T-helper 2 cell treated with Interferon-gamma antibody and Interleukin-4, amounts not matched to agents 5 μg/mL and 100 μg/mL, for 36 hours (primary cell): Measurements from ENCODE around the gene TMEM119.

Experiments
- DNase-seq: peaks from one replicate; pipeline ENCODE4 v3.0.0; 2021; ENCODE audit warnings: low spot score
- H3K27ac Mint-ChIP-seq: one replicate; pipeline ENCODE4 v1.8.0; 2021; ENCODE audit warnings: mild to moderate bottlenecking, mixed read lengths
- H3K27me3 Mint-ChIP-seq: one replicate; pipeline ENCODE4 v1.8.0; 2021; ENCODE audit warnings: low read depth, mixed read lengths
- H3K36me3 Mint-ChIP-seq: one replicate; pipeline ENCODE4 v1.8.0; 2021; ENCODE audit warnings: low read depth, mixed read lengths
- H3K4me1 Mint-ChIP-seq: one replicate; pipeline ENCODE4 v1.8.0; 2021; ENCODE audit warnings: low read depth, mixed read lengths
- H3K4me3 Mint-ChIP-seq: one replicate; pipeline ENCODE4 v1.8.0; 2022; ENCODE audit warnings: mild to moderate bottlenecking, moderate library complexity, mixed read lengths
- H3K9me3 Mint-ChIP-seq: one replicate; pipeline ENCODE4 v1.8.0; 2021; ENCODE audit warnings: mixed read lengths

Gene TMEM119, protein sequence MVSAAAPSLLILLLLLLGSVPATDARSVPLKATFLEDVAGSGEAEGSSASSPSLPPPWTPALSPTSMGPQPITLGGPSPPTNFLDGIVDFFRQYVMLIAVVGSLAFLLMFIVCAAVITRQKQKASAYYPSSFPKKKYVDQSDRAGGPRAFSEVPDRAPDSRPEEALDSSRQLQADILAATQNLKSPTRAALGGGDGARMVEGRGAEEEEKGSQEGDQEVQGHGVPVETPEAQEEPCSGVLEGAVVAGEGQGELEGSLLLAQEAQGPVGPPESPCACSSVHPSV

DNA sequence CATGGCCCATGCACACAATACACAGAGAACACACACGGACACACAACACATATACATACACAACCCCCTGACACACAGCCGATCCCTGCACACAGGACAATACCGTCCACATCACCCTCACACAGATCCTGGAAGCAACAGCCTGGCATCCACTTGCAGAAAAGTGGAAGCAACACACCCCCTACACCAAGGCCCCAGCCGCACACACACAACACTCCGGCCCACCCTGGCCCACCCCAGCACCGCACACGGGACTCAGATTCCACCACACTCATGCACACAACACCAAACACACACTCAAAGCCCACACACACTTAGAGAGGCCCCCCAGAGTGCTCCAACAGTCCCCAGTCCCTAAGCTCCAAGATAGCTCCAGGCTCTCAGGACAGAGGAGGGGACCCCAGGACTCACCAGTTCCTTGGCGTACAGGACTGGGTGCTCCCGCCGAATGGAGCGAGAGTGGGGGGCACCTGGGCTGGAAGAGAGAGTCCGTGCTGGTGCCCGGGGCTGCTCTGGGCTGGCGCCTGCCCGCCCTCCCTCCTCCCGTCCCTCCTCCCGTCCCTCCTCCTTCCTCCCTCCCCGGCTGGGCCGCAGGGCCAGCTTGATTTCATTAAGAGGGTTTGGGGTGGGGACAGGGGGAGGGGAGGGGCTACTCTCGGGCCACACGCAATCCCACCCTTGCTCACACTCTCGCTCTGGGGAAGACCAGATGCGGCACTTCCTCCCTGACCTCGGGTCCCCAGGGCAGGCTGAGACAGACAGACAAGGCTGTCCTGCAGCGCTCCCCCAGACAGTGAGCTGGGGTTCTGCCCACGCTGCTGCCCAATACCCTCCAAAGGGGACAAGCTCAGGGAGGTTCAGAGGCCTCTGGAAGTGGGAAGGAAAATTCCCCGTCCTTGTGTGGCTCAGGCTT, at the start of gene TMEM119:
Gene TMEM119 (minus strand): TSS at position 526 of the 913 bp plus-strand sequence. CDS start 5,701 bp downstream, outside the sequence.
- Mint-ChIP-seq H3K4me3 (no peak within 1 kb of the TSS), H3K27ac (no peak within 1 kb of the TSS)

DNA sequence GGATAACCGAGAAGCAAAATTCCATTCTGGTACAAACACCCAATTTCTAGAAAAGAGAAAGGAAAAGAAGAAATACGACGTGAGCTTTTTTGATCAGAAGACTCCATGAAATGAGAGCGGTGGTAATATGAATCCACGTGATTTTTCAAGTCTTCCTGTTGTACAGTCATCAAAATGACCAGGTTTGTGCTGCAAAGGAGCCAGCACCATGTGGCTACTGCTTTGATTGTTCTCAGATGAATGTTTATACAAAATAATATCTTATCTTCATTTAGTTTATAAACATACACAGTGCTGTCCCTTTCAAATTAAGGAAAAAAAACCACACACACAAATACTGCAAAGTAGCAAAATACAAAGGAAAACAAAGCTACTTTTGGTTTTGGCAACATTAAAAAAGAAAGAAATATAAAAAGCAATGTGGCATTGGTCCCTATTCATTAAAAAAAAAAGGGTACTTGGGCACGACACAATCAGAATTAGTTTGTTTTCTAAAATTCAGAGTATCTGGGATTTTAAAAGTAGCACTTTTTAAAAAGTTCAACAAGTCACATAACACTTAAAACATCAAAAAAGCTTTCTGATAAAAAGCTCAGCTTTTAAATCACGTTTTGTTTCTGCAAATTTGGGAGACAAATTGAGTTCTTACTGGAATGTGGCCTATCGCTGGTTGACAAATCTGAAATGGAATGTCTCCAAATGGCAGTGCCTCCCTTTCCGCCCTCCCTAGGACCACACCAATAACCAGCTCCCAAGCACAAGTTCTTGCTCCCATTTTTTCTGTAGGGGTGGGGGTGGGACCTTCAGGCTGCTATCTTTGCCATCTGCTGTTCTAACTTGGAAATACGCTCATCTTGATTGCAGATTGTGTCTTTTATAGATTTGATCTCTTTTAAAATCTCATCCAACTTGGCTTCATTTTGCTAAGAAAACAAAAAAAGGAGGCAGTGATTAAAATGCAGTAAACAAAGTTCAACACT, 49.0 kb upstream of the TMEM119 start:
- peak overlapping the region; percentile 78 for H3K27ac Mint-ChIP-seq
- H3K4me3 Mint-ChIP-seq, result peak overlapping the region; percentile 80
- H3K9me3 Mint-ChIP-seq, result no peaks in the 10 kb centered on the region
- peaks cover 32% of the 10 kb centered on the region for H3K4me1 Mint-ChIP-seq
- peaks cover 15% of the 10 kb centered on the region for H3K36me3 Mint-ChIP-seq
- DNase-seq, result no peak
- H3K27me3 Mint-ChIP-seq, result no peaks in the 10 kb centered on the region

More for the DNA sequence above, at the start of gene TMEM119:
- H3K4me1 Mint-ChIP-seq, result no peaks in the 10 kb centered on the region
- H3K9me3 Mint-ChIP-seq, result no peaks in the 10 kb centered on the region
- H3K36me3 Mint-ChIP-seq, result no peaks in the 10 kb centered on the region
- no peaks in the 10 kb centered on the region for H3K27me3 Mint-ChIP-seq
- no peak for DNase-seq

DNA sequence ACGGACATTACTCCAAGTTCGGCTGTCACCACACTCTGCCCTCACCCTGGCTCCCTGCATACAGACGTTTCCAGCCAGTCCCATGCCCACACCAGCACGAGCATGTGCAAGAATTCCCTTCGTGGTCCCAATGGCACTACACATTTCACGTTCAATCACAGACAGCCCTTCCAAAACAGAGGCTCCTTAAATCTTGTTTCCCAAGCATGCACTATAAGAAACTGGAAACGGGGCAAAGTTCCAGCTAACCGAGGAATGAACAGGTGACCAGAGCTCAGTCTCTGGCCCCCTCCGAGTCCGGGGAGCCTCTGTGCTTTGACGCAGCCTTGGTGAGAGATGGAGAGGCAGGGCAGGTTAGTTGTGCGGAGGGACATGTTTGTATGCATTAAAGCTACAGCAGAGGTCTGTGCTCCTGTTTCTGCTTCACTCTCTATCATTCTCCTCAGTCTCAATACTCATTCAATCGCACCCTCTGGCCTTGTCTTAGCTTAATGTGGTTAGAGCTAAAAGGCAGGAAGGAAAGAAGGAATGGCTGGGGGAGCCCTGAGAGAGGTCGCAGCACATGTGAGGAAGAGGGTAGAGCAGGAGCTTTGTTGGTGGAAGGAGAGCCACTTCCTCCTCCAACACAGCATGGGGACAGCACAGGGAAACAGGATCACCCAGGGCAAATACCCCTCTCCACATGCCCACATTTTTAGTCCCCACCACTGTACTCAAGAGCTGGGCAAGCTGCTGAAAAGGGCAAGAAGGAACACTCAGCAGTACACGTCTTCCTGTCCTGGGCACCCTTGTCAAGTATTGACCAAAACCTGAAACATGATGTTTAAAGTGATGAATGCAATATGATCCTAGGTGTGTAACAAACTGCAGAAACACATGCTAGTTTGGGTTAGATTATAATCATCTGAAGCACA, 48.1 kb upstream of the TMEM119 start:
- peaks cover 36% of the 10 kb centered on the region for H3K4me1 Mint-ChIP-seq
- H3K4me3 Mint-ChIP-seq, result peak overlapping the region; percentile 80
- H3K36me3 Mint-ChIP-seq, result peaks cover 15% of the 10 kb centered on the region
- no peaks in the 10 kb centered on the region for H3K9me3 Mint-ChIP-seq
- no peaks in the 10 kb centered on the region for H3K27me3 Mint-ChIP-seq
- peak overlapping the region; percentile 78 for H3K27ac Mint-ChIP-seq
- DNase-seq, result no peak

DNA sequence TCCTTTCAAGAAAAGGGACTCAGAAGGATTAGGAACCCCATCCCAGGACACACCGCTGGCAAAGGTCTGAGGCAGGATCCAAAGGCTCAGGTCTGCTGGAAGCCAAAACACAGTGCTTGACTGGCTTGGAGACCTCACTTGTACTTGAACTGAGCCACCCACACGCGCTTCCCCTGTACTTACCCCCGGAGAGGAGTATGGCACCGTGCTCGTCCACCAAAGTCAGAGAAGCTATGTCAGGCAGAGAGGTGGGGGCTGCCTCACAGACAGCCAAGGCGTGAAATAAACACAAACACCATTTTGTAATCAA, 46.9 kb upstream of the TMEM119 start:
- Mint-ChIP-seq H3K27ac (no peak overlapping the region), H3K36me3 (peaks cover 15% of the 10 kb centered on the region), H3K27me3 (no peaks in the 10 kb centered on the region), H3K4me3 (no peak overlapping the region), H3K9me3 (no peaks in the 10 kb centered on the region), H3K4me1 (peaks cover 41% of the 10 kb centered on the region)
- DNase-seq, result no peak

DNA sequence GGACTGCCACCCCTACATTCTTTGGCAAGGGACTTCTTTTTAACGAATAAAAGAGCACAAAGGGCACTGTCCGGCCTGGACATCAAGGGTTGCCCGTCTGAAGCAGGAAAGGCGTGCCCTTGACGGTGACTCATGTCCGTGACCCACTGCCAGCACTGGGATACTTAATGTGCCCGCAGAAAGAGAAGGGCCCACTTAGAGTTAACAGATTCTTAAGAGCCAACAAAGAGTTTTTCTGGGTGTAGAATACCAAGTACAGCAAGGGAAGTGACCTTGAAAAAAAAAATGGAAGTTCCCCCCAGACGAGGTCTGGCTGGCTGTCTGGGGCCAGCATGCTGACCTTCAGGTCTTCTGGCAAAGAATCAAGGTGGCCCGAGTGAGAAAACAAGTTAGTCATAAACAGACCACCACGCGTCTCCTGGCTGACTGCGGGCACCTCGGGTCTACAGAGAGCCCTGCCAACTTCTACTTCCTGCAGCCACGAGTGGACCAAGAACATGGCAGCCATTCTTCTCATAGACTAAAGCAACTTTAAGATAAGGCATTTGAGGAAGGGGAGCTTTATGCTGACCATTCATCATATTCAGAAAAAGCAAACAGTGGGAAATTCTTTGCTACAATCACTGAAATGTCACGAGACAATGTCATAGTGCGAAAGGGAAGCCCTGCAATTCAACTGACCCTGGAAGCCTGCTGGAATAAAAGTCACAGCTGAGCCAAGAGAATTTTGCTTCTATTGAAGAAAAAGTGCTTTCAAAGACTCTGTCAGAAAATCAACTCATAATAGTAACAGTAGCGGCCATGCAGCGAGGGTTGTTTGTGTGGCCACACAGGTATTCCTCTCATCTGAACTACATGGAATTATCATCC, 46.3 kb upstream of the TMEM119 start:
- H3K4me3 Mint-ChIP-seq, result no peak overlapping the region
- H3K36me3 Mint-ChIP-seq, result peaks cover 15% of the 10 kb centered on the region
- H3K9me3 Mint-ChIP-seq, result no peaks in the 10 kb centered on the region
- peaks cover 39% of the 10 kb centered on the region for H3K4me1 Mint-ChIP-seq
- DNase-seq, result no peak
- no peak overlapping the region for H3K27ac Mint-ChIP-seq
- no peaks in the 10 kb centered on the region for H3K27me3 Mint-ChIP-seq

DNA sequence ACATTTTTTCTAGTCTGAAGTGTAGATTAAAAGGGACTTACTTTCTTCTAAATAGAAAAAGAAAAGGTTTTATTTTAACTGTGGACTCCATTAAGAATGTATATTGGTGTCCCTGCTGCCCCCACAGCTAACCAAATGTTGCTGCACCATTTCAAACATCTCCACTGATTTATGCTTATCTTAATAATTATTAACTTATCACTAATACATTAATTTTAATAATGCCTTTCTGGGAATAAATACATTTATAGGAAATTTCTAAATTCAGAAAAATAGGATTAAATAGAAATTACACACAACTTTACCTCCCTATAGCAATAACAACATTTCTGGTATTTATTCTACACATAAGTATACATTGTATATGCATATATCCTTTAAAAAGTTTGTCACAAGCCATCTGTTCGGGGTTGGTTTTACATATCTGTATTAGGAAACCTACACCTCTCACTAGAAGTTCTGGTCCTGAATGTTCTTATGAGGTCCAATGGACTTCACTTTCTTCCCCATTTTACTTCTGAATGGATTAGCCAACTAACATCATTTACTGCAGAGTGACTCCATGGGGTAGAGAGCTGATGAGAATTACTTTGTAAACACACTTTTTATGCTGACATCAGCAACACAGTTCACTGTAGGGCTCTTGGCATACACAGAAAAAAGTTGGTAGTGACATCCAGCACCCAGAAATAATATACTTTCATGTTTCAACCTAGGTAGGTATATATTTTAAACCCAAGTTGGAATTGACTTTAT, 45.2 kb upstream of the TMEM119 start:
- no peak overlapping the region for H3K27ac Mint-ChIP-seq
- H3K36me3 Mint-ChIP-seq, result peaks cover 12% of the 10 kb centered on the region
- DNase-seq, result no peak
- H3K4me1 Mint-ChIP-seq, result peaks cover 38% of the 10 kb centered on the region
- H3K27me3 Mint-ChIP-seq, result no peaks in the 10 kb centered on the region
- no peak overlapping the region for H3K4me3 Mint-ChIP-seq
- H3K9me3 Mint-ChIP-seq, result no peaks in the 10 kb centered on the region

DNA sequence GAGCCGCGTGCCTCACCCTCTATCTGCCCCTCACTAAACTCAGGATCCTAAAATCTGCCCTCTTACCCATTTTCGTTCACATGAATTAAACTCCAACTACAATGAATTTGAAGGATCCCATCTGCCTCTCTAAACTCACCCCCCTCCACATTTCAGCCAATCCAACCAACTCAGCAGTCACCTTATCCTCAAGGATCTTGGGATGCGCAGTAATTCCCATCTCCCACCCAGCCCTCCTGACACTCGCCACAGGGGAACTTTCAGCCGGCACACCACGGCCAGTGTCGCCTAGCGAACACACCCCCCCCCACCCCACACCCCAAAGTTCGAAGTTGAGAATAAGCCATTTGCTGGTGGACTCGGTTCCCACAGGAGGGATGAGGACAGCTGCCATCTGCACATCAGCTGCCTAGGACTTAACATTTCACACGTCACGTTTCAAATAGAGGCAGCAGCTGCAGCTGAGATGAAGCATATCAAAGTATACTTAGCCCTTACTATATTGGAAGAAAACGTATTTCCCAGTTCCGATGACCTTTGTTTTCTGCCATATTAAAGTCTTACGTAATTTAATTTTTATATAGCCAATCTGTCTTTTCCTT, 44.5 kb upstream of the TMEM119 start:
- Mint-ChIP-seq H3K27ac (no peak overlapping the region), H3K4me1 (peaks cover 34% of the 10 kb centered on the region), H3K4me3 (no peak overlapping the region), H3K36me3 (peaks cover 11% of the 10 kb centered on the region), H3K9me3 (no peaks in the 10 kb centered on the region), H3K27me3 (no peaks in the 10 kb centered on the region)
- DNase-seq, result no peak

DNA sequence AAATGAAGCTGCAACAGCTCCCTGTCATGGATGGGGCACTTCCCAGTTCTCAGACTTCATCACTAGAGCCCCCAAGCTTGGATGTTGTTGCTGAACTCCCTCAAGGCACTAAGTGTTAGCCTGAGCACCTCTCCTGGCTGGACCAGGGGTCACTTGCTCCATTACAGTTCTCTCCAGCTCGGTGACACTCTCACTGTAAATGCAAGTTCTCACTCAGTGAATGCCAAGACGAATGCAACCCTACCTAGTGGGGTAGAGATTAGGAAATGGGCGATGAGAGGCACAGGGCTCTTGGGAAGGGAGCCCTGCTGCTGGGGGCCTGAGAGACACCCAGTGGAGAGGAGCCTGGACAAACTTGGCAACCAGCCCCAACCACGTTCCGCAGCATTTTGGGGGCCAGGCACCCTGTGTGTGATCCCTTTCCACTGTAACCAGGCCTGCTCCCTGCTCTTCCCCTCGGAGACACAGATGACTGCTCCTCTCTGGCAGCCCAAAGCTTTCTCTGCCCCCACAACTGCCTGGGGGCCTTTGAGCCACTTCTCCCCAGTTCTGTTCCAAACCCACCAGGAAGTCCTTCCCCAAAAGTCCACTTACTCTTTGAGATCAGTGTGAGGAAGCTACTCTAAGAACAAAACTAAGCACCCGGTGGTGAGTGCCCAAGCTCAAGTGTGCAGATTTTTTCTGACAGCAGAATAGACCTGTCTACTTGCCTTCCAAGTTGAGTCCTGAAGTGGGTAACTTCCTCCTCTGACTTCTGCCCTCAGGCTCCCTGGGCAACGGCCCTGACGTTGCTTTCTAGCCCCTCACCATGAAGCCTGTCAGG, 43.8 kb upstream of the TMEM119 start:
- DNase-seq, result no peak
- Mint-ChIP-seq H3K27ac (peak overlapping the region; percentile 12), H3K4me1 (peaks cover 36% of the 10 kb centered on the region), H3K9me3 (no peaks in the 10 kb centered on the region), H3K4me3 (no peak overlapping the region), H3K36me3 (peaks cover 9% of the 10 kb centered on the region), H3K27me3 (no peaks in the 10 kb centered on the region)

DNA sequence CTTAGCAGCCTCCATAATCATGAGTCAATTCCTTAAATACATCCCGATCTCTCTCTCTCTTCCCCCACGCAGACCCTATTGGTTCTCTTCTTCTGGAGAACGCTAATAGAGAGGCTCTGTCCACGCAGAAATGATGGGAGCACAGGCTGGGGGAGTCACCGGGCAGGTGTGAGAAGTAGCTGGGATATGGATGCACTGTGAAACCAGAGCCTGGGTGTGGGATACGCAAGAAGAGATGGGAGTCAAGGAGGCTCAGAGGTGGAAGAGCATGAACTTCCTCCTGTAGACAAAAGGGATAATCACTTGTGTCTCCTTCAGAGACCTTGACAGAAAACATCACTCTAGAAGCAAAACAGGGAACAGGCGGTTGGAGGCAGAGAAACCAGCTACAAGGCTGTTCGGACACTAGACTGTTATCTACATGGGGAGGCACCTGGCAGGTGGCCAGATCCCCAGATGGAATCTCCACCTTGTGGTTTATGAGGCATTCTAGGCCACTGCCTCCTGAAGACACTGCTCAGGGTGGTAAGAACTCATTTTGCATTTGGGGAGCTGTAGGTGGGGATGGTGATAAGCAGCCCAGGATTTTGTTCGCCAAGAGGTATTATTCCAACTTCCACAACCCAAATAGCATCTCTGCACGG, 43.0 kb upstream of the TMEM119 start:
- no peak overlapping the region for H3K27ac Mint-ChIP-seq
- peaks cover 5% of the 10 kb centered on the region for H3K36me3 Mint-ChIP-seq
- H3K4me1 Mint-ChIP-seq, result peaks cover 34% of the 10 kb centered on the region
- no peaks in the 10 kb centered on the region for H3K9me3 Mint-ChIP-seq
- H3K4me3 Mint-ChIP-seq, result no peak overlapping the region
- no peak for DNase-seq
- no peaks in the 10 kb centered on the region for H3K27me3 Mint-ChIP-seq

DNA sequence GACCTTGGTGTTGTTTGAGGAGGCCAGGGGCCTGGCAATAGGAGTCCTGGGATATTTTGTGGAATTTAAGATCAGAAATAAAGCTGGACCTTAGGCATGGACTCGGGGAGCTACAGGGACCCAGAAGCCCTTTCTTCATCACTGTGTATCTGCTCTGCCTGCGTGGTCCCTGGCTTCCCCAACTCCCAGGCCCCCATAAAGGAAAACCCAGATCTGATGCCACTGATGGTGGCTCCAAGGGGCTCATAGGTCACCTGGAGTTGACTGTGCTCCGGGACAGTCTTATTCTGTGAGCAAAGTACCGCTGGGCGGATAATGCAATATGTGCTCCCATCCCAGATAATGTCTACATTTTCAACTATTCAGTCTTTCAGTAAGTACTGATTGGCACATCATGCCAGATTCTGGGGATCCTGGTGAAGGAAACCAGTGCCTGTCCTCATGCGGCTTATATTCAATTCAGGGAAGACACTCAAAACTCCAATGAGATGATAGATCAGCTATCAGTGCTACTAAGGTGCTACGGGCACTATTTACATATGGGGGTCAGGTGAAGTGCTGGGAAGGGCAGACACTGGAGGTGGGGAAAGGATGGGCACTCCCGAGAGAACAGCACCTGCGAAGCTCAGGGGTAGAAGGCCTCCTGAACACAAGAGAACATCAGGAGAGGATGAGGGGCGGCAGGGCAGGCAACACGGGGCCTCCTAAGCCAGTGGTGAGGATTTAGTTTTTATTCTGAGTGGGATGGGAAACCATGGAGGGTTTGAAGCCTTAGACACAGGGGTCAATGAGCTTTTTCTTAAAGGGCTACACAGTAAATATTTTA, 41.3 kb upstream of the TMEM119 start:
- H3K4me1 Mint-ChIP-seq, result peaks cover 37% of the 10 kb centered on the region
- DNase-seq, result no peak
- H3K9me3 Mint-ChIP-seq, result no peaks in the 10 kb centered on the region
- H3K27ac Mint-ChIP-seq, result no peak overlapping the region
- H3K36me3 Mint-ChIP-seq, result no peaks in the 10 kb centered on the region
- no peak overlapping the region for H3K4me3 Mint-ChIP-seq
- H3K27me3 Mint-ChIP-seq, result no peaks in the 10 kb centered on the region
